ENCODE results near the gene AP4M1.
"Not testable (repeated sequence)": the region's sequence is repeated elsewhere in the genome, so short reads cannot be mapped to it uniquely, and the experiment has no call there.

The AP4M1 gene

GRCh38 chr7:100132697-100133151 lies 31.3 kb downstream of the AP4M1 start:
- peak; percentile 81 for DNase-seq

- peak; percentile 61 for DNase-seq
Measured at GRCh38 chr7:100137851-100138760, 36.7 kb downstream of the AP4M1 start.

- no peak for DNase-seq
Measured at GRCh38 chr7:100141555-100141949, 40.1 kb downstream of the AP4M1 start.

- no peak for DNase-seq
Measured at GRCh38 chr7:100142461-100142860, 41.0 kb downstream of the AP4M1 start.

- DNase-seq = not testable (repeated sequence)
Measured at GRCh38 chr7:100146350-100146749, 44.9 kb downstream of the AP4M1 start.

GRCh38 chr7:100147278-100147677 lies 45.8 kb downstream of the AP4M1 start:
- DNase-seq = no peak

- DNase-seq = no peak
Measured at GRCh38 chr7:100148225-100148558, 46.7 kb downstream of the AP4M1 start.

- DNase-seq = peak; percentile 100
Measured at GRCh38 chr7:100148559-100149328, 47.3 kb downstream of the AP4M1 start, which contains the start of gene LAMTOR4. LAMTOR4 (plus strand) TSS chr7:100148918; CDS start chr7:100148973, 55 bp downstream.

GRCh38 chr7:100152404-100152803 lies 51.0 kb downstream of the AP4M1 start:
- DNase-seq = no peak

- no peak for DNase-seq
Measured at GRCh38 chr7:100152937-100153666, 51.7 kb downstream of the AP4M1 start.

GRCh38 chr7:100153708-100154535 lies 52.5 kb downstream of the AP4M1 start:
- no peak for DNase-seq

GRCh38 chr7:100154651-100155491 lies 53.4 kb downstream of the AP4M1 start:
- no peak for DNase-seq

- no peak for DNase-seq
Measured at GRCh38 chr7:100155553-100156317, 54.3 kb downstream of the AP4M1 start.

GRCh38 chr7:100156331-100157068 lies 55.1 kb downstream of the AP4M1 start:
- DNase-seq = no peak

GRCh38 chr7:100157069-100157333 lies 55.6 kb downstream of the AP4M1 start:
- DNase-seq = no peak

- DNase-seq = peak; percentile 25
Measured at GRCh38 chr7:100157334-100158228, 56.1 kb downstream of the AP4M1 start.
